NB4 (cell line): ENCODE measurements around the gene WDR70.

Source experiments
- DNase-seq: peaks from one replicate; pipeline ENCODE4 v3.0.0; 2010; ENCODE audit warnings: low read depth
- H3K4me3 ChIP-seq: one replicate; pipeline ENCODE4 v1.5.1; 2011; ENCODE audit warnings: mild to moderate bottlenecking, low read depth, low read length, moderate library complexity
- CTCF ChIP-seq: IDR thresholded peaks from one replicate; pipeline ENCODE4 v1.5.1; 2012; ENCODE audit warnings: low read depth, low read length
- MAX ChIP-seq: IDR thresholded peaks from 2 replicates; pipeline ENCODE4 v1.6.1; 2011; ENCODE audit warnings: low read depth, low read length
- MYC ChIP-seq: IDR thresholded peaks from 2 replicates; pipeline ENCODE4 v1.6.1; 2011; ENCODE audit warnings: low read depth, low read length
- POLR2A ChIP-seq: IDR thresholded peaks from 2 replicates; pipeline ENCODE4 v1.6.1; 2011; ENCODE audit warnings: mild to moderate bottlenecking; ENCODE audit not compliant: insufficient read length; ENCODE audit errors: extremely low read depth

WDR70 gene

GRCh38 chr5:37628876-37629275 lies 249.8 kb downstream of the WDR70 start:
- TF ChIP-seq MAX (no peak), CTCF (no peak), MYC (no peak), POLR2A (no peak)
- H3K4me3 ChIP-seq = no peak overlapping the region
- DNase-seq = no peak

GRCh38 chr5:37631939-37632338 lies 252.8 kb downstream of the WDR70 start:
- DNase-seq = no peak
- TF ChIP-seq CTCF = no peak
- TF ChIP-seq POLR2A = no peak
- no peak for TF ChIP-seq MAX
- TF ChIP-seq MYC = no peak

GRCh38 chr5:37637165-37637845 lies 258.2 kb downstream of the WDR70 start:
- H3K4me3 ChIP-seq = no peak overlapping the region
- no peak for DNase-seq
- TF ChIP-seq POLR2A = no peak
- TF ChIP-seq CTCF = no peak
- no peak for TF ChIP-seq MYC
- no peak for TF ChIP-seq MAX

More at GRCh38 chr5:37631939-37632338, 252.8 kb downstream of the WDR70 start:
- H3K4me3 ChIP-seq = no peak overlapping the region

GRCh38 chr5:37638897-37639296 lies 259.8 kb downstream of the WDR70 start:
- TF ChIP-seq POLR2A (no peak), CTCF (no peak), MAX (no peak), MYC (no peak)
- H3K4me3 ChIP-seq = no peak overlapping the region
- no peak for DNase-seq

GRCh38 chr5:37640088-37640487 lies 261.0 kb downstream of the WDR70 start:
- DNase-seq = no peak
- no peak for TF ChIP-seq MAX
- TF ChIP-seq POLR2A = no peak
- TF ChIP-seq MYC = no peak
- no peak for TF ChIP-seq CTCF
- no peak overlapping the region for H3K4me3 ChIP-seq
